Neural cell (in vitro differentiated cells): Measurements from ENCODE around the gene IDI1. TPM values are rescaled to one million over a fixed set of nuclear protein-coding genes. Genes with fewer than 3 reads are reported as not detected.

Experiments
- H2AFZ ChIP-seq: fragments of 200-600, 300-800 bp; sonication (generic), shearing (Covaris generic); 2 replicates; pipeline ENCODE4 v1.6.0; 2014; ENCODE audit warnings: low read depth, mild to moderate bottlenecking, antibody characterized with exemption, low read length, moderate library complexity
- H3F3A ChIP-seq: fragments of 200-600 bp; shearing (Covaris generic); 2 replicates; pipeline ENCODE4 v1.6.1; 2016; ENCODE audit warnings: mild to moderate bottlenecking, moderate library complexity, mixed read lengths, antibody characterized with exemption, low read length; ENCODE audit not compliant: insufficient read depth, poor library complexity, severe bottlenecking
- H3K27ac ChIP-seq: fragments of 200-600, 300-800 bp; sonication (generic), shearing (Covaris generic); 2 replicates; pipeline ENCODE4 v1.5.1; 2014; ENCODE audit warnings: mild to moderate bottlenecking, low read length, moderate library complexity
- H3K27me3 ChIP-seq: fragments of 300-800, 200-600 bp; sonication (generic), shearing (Covaris generic); 2 replicates; pipeline ENCODE4 v1.6.0; 2014; ENCODE audit warnings: mild to moderate bottlenecking, low read depth, low read length, moderate library complexity; ENCODE audit not compliant: insufficient read depth
- H3K36me3 ChIP-seq: fragments of 300-800, 200-600 bp; sonication (generic), shearing (Covaris generic); 2 replicates; pipeline ENCODE4 v1.5.1; 2014; ENCODE audit warnings: mild to moderate bottlenecking, antibody characterized with exemption, low read length, moderate library complexity; ENCODE audit not compliant: insufficient read depth
- H3K4me2 ChIP-seq: fragments of 300-800, 200-600 bp; sonication (generic), shearing (Covaris generic); 2 replicates; pipeline ENCODE4 v1.6.0; 2014; ENCODE audit warnings: mild to moderate bottlenecking, low read length
- H3K4me3 ChIP-seq: fragments of 300-800, 200-600 bp; sonication (generic), shearing (Covaris generic); 2 replicates; pipeline ENCODE4 v1.5.1; 2014; ENCODE audit warnings: mild to moderate bottlenecking, low read length, moderate library complexity
- H3K79me2 ChIP-seq: fragments of 200-600 bp; shearing (Covaris generic); replicated peaks from 2 replicates; pipeline ENCODE4 v1.6.0; 2014; ENCODE audit warnings: mild to moderate bottlenecking, low read length, moderate library complexity; ENCODE audit not compliant: insufficient read depth
- H3K9ac ChIP-seq: fragments of 300-800, 200-600 bp; sonication (generic), shearing (Covaris generic); 2 replicates; pipeline ENCODE4 v1.6.1; 2016; ENCODE audit warnings: mild to moderate bottlenecking, low read length, mixed read lengths
- H3K9me2 ChIP-seq: fragments of 200-600 bp; shearing (Covaris generic); 2 replicates; pipeline ENCODE4 v1.6.1; 2016; ENCODE audit warnings: mild to moderate bottlenecking, low read length, mixed read lengths; ENCODE audit not compliant: insufficient read depth
- H3K9me3 ChIP-seq: fragments of 200-600, 300-800 bp; sonication (generic), shearing (Covaris generic); 2 replicates; pipeline ENCODE4 v1.6.1; 2016; ENCODE audit warnings: mild to moderate bottlenecking, mixed run types, low read length, moderate library complexity, mixed read lengths
- H4K20me1 ChIP-seq: fragments of 200-600 bp; shearing (Covaris generic); 2 replicates; pipeline ENCODE4 v1.6.1; 2016; ENCODE audit warnings: mild to moderate bottlenecking, mixed run types; ENCODE audit not compliant: insufficient read depth
- EP300 ChIP-seq: fragments of 450-650 bp; conservative IDR thresholded peaks from 2 replicates; pipeline ENCODE4 v1.6.1; 2014; ENCODE audit warnings: antibody characterized with exemption, mild to moderate bottlenecking, moderate library complexity; ENCODE audit not compliant: poor library complexity, severe bottlenecking
- EZH2 ChIP-seq: fragments of 200-600, 300-800 bp; shearing (Covaris generic), sonication (generic); IDR thresholded peaks from 2 replicates; pipeline ENCODE4 v1.6.1; 2014; ENCODE audit warnings: antibody characterized with exemption, low read length, borderline replicate concordance, mild to moderate bottlenecking; ENCODE audit not compliant: insufficient read depth, poor library complexity, severe bottlenecking
- MXI1 ChIP-seq: fragments of 450-650 bp; conservative IDR thresholded peaks from 2 replicates; pipeline ENCODE4 v1.6.1; 2014; ENCODE audit warnings: antibody characterized with exemption, mild to moderate bottlenecking; ENCODE audit not compliant: poor library complexity, severe bottlenecking
- POLR2AphosphoS5 ChIP-seq: IDR thresholded peaks from 2 replicates; pipeline ENCODE4 v1.6.1; 2012
- RAD21 ChIP-seq: fragments of 450-650 bp; conservative IDR thresholded peaks from 2 replicates; pipeline ENCODE4 v1.6.1; 2014; ENCODE audit warnings: antibody characterized with exemption, mild to moderate bottlenecking, moderate library complexity
- SMC3 ChIP-seq: fragments of 450-650 bp; conservative IDR thresholded peaks from 2 replicates; pipeline ENCODE4 v1.6.1; 2014; ENCODE audit warnings: antibody characterized with exemption, mild to moderate bottlenecking, moderate library complexity; ENCODE audit not compliant: poor library complexity
- TAF1 ChIP-seq: IDR thresholded peaks from 2 replicates; pipeline ENCODE4 v1.6.1; 2012; ENCODE audit warnings: low read depth
- polyA plus RNA-seq: library from polyadenylated mRNA; depleted of rRNA; stranded (reverse); fragments of >200 nt; gene quantifications from 2 replicates; pipeline ENCODE4 v1.2.3, GENCODE V29; 2014
- TF ChIP-seq, protein P1 (sequence below): fragments of 450-650 bp; IDR thresholded peaks from 2 replicates; pipeline ENCODE4 v1.5.1; 2014; ENCODE audit warnings: antibody characterized with exemption, mild to moderate bottlenecking, moderate library complexity; ENCODE audit not compliant: poor library complexity, severe bottlenecking
- TF ChIP-seq, protein P2 (sequence below): IDR thresholded peaks from 2 replicates; pipeline ENCODE4 v1.6.1; 2012; ENCODE audit warnings: borderline replicate concordance

Gene IDI1
- polyA plus RNA-seq, 1 donor from 2014 or later: 307 TPM

DNA sequence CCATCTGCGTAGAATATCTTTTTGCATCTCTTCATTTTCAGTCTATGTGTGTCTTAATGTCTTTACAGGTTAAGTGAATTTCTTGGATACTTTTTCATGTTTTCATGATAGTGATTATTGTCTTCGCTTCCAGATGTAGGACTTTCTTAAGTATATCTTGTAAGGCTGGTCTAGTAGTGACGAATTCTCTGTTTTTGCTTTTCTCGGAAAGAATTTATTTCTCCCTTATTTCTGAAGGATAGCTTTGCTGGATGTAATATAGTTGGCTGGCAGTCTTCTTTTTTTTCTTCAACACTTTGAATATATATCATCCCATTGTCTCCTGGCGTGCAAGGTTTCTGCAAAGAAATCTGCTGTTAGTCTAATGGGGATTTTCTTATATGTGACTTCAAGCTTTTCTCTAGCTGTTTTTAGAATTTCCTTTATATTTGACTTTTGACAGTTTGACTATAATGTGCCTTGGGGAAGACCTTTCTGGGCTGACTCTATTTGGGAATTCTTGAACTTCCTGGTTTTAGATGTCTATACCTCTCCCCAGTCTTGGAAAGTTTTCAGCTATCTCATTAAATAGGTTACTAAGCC, 46.4 kb downstream of the IDI1 start:
- Histone ChIP-seq H3K36me3 (peaks cover 16% of the 10 kb centered on the region), H3K9me3 (no peaks in the 10 kb centered on the region), H3K4me3 (no peak overlapping the region), H3F3A (no peaks in the 10 kb centered on the region), H3K27me3 (no peaks in the 10 kb centered on the region), H3K9me2 (no peaks in the 10 kb centered on the region), H4K20me1 (no peaks in the 10 kb centered on the region), H3K79me2 (no peaks in the 10 kb centered on the region), H2AFZ (no peak overlapping the region), H3K27ac (no peak overlapping the region), H3K9ac (no peak overlapping the region), H3K4me2 (no peak overlapping the region)
- TF ChIP-seq, protein P1, sequence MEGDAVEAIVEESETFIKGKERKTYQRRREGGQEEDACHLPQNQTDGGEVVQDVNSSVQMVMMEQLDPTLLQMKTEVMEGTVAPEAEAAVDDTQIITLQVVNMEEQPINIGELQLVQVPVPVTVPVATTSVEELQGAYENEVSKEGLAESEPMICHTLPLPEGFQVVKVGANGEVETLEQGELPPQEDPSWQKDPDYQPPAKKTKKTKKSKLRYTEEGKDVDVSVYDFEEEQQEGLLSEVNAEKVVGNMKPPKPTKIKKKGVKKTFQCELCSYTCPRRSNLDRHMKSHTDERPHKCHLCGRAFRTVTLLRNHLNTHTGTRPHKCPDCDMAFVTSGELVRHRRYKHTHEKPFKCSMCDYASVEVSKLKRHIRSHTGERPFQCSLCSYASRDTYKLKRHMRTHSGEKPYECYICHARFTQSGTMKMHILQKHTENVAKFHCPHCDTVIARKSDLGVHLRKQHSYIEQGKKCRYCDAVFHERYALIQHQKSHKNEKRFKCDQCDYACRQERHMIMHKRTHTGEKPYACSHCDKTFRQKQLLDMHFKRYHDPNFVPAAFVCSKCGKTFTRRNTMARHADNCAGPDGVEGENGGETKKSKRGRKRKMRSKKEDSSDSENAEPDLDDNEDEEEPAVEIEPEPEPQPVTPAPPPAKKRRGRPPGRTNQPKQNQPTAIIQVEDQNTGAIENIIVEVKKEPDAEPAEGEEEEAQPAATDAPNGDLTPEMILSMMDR: no peak
- TF ChIP-seq RAD21 (no peak), EZH2 (no peak), POLR2AphosphoS5 (no peak), MXI1 (no peak), SMC3 (no peak), TAF1 (no peak), EP300 (no peak)
- TF ChIP-seq, protein P2, sequence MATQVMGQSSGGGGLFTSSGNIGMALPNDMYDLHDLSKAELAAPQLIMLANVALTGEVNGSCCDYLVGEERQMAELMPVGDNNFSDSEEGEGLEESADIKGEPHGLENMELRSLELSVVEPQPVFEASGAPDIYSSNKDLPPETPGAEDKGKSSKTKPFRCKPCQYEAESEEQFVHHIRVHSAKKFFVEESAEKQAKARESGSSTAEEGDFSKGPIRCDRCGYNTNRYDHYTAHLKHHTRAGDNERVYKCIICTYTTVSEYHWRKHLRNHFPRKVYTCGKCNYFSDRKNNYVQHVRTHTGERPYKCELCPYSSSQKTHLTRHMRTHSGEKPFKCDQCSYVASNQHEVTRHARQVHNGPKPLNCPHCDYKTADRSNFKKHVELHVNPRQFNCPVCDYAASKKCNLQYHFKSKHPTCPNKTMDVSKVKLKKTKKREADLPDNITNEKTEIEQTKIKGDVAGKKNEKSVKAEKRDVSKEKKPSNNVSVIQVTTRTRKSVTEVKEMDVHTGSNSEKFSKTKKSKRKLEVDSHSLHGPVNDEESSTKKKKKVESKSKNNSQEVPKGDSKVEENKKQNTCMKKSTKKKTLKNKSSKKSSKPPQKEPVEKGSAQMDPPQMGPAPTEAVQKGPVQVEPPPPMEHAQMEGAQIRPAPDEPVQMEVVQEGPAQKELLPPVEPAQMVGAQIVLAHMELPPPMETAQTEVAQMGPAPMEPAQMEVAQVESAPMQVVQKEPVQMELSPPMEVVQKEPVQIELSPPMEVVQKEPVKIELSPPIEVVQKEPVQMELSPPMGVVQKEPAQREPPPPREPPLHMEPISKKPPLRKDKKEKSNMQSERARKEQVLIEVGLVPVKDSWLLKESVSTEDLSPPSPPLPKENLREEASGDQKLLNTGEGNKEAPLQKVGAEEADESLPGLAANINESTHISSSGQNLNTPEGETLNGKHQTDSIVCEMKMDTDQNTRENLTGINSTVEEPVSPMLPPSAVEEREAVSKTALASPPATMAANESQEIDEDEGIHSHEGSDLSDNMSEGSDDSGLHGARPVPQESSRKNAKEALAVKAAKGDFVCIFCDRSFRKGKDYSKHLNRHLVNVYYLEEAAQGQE: no peak

GRCh38 chr10:997266-998022, 51.5 kb downstream of the IDI1 start:
- Histone ChIP-seq H3K79me2 (peaks cover 4% of the 10 kb centered on the region), H3K9me2 (no peaks in the 10 kb centered on the region), H3K4me3 (no peak overlapping the region), H2AFZ (no peak overlapping the region), H4K20me1 (no peaks in the 10 kb centered on the region), H3K27me3 (no peaks in the 10 kb centered on the region), H3K4me2 (no peak overlapping the region), H3F3A (no peaks in the 10 kb centered on the region), H3K9me3 (no peaks in the 10 kb centered on the region), H3K9ac (no peak overlapping the region), H3K36me3 (peaks cover 11% of the 10 kb centered on the region), H3K27ac (no peak overlapping the region)
- TF ChIP-seq, protein P2: no peak
- TF ChIP-seq RAD21 (no peak), POLR2AphosphoS5 (no peak), SMC3 (no peak), EP300 (no peak)
